IMR-90 (cell line): ENCODE data around the gene PHC3. TPM values are rescaled to one million over a fixed set of nuclear protein-coding genes. Genes with fewer than 3 reads are reported as not detected.

Experiments
- ATAC-seq: fragments of 200-7000 bp; cut with Tn5 transposase; 2 replicates; pipeline ENCODE4 v1.9.1; 2020; ENCODE audit warnings: low read depth, mild to moderate bottlenecking, moderate library complexity
- BruUV-seq: library from RNA; stranded (reverse); fragments of 400-500 nt; replicated peaks from 2 replicates; lab custom pipeline; 2021; lab: Mats Ljungman, UMichigan
- CTCF ChIA-PET: fragments of 300-600 bp; formaldehyde crosslinking; extraction: SDS; loops from one replicate; lab custom pipeline; 2021; ENCODE audit warnings: antibody characterized with exemption; lab: Yijun Ruan, JAX
- POLR2A ChIA-PET: fragments of 300-600 bp; sonication (Branson Sonifier 250); formaldehyde crosslinking; loops from one replicate; lab custom pipeline; 2022; ENCODE audit warnings: antibody characterized with exemption; ENCODE audit not compliant: unreplicated experiment; lab: Charles Lee
- DNase-seq: peaks from one replicate; pipeline ENCODE4 v3.0.0; 2013
- H2AFZ ChIP-seq: replicated peaks from 2 replicates; pipeline ENCODE3; 2013; ENCODE audit warnings: low read length, mild to moderate bottlenecking; ENCODE audit not compliant: poor library complexity
- H2AK5ac ChIP-seq: 2 replicates; pipeline ENCODE4 v1.6.1; 2013; ENCODE audit warnings: low read depth, low read length, inconsistent platforms
- H2AK9ac ChIP-seq: replicated peaks from 2 replicates; pipeline ENCODE3; 2013; ENCODE audit warnings: mild to moderate bottlenecking, low read depth, low read length, moderate library complexity; ENCODE audit not compliant: poor library complexity
- H2BK120ac ChIP-seq: 2 replicates; pipeline ENCODE4 v1.6.1; 2013; ENCODE audit warnings: low read depth, low read length, inconsistent platforms
- H2BK15ac ChIP-seq: 3 replicates; pipeline ENCODE4 v1.6.1; 2013; ENCODE audit warnings: low read depth, low read length, inconsistent platforms
- H2BK20ac ChIP-seq: 2 replicates; pipeline ENCODE4 v1.6.1; 2013; ENCODE audit warnings: low read depth, mild to moderate bottlenecking, inconsistent platforms, low read length, moderate library complexity
- H2BK5ac ChIP-seq: 2 replicates; pipeline ENCODE4 v1.6.1; 2013; ENCODE audit warnings: mild to moderate bottlenecking, low read depth, low read length, inconsistent platforms; ENCODE audit not compliant: poor library complexity, severe bottlenecking
- H3K14ac ChIP-seq: replicated peaks from 2 replicates; pipeline ENCODE4 v1.6.1; 2013; ENCODE audit warnings: low read depth, low read length, inconsistent platforms
- H3K18ac ChIP-seq: 2 replicates; pipeline ENCODE4 v1.6.1; 2013; ENCODE audit warnings: low read depth, low read length, control low read depth
- H3K23ac ChIP-seq: 2 replicates; pipeline ENCODE4 v1.6.1; 2013; ENCODE audit warnings: low read depth, low read length, inconsistent platforms
- H3K27ac ChIP-seq: 2 replicates; pipeline ENCODE4 v1.5.1; 2013; ENCODE audit warnings: mild to moderate bottlenecking, control low read depth, low read length; ENCODE audit not compliant: insufficient read depth
- H3K27me3 ChIP-seq: 2 replicates; pipeline ENCODE4 v1.6.1; 2013; ENCODE audit warnings: low read length; ENCODE audit not compliant: control insufficient read depth, insufficient read depth
- H3K36me3 ChIP-seq: 2 replicates; pipeline ENCODE4 v1.6.1; 2013; ENCODE audit warnings: low read length, mixed read lengths; ENCODE audit not compliant: control insufficient read depth, insufficient read depth
- H3K4ac ChIP-seq: 2 replicates; pipeline ENCODE4 v1.6.1; 2013; ENCODE audit warnings: low read depth, low read length, inconsistent platforms
- H3K4me1 ChIP-seq: 2 replicates; pipeline ENCODE4 v1.6.1; 2013; ENCODE audit warnings: low read length, mixed read lengths; ENCODE audit not compliant: control insufficient read depth, insufficient read depth
- H3K4me2 ChIP-seq: 2 replicates; pipeline ENCODE4 v1.6.1; 2013; ENCODE audit warnings: low read depth, mild to moderate bottlenecking, control low read depth, low read length, moderate library complexity
- H3K4me3 ChIP-seq: 2 replicates; pipeline ENCODE4 v1.5.1; 2013; ENCODE audit warnings: low read depth, mild to moderate bottlenecking, control low read depth, low read length, moderate library complexity; ENCODE audit not compliant: insufficient read depth
- H3K56ac ChIP-seq: 2 replicates; pipeline ENCODE4 v1.6.1; 2013; ENCODE audit warnings: low read length, inconsistent platforms; ENCODE audit not compliant: insufficient read depth; ENCODE audit errors: extremely low read depth
- H3K79me1 ChIP-seq, 2 experiments: 2 replicates each; pipeline ENCODE4 v1.6.1; 2013; ENCODE audit warnings: low read length in 2 of 2, inconsistent platforms in 1 of 2, low read depth in 1 of 2
- H3K9ac ChIP-seq: 2 replicates; pipeline ENCODE4 v1.6.1; 2013; ENCODE audit warnings: low read depth, low read length, control low read depth
- H3K9me1 ChIP-seq: 2 replicates; pipeline ENCODE4 v1.6.1; 2013; ENCODE audit warnings: low read length, inconsistent platforms; ENCODE audit not compliant: insufficient read depth
- H3K9me3 ChIP-seq: 2 replicates; pipeline ENCODE4 v1.6.1; 2013; ENCODE audit warnings: low read length; ENCODE audit not compliant: control insufficient read depth, insufficient read depth
- H4K20me1 ChIP-seq: 2 replicates; pipeline ENCODE4 v1.6.1; 2013; ENCODE audit warnings: low read length, inconsistent platforms; ENCODE audit not compliant: insufficient read depth
- H4K5ac ChIP-seq: 2 replicates; pipeline ENCODE4 v1.6.1; 2013; ENCODE audit warnings: mild to moderate bottlenecking, low read depth, low read length, control low read depth
- H4K8ac ChIP-seq, 2 experiments: 2 replicates each; pipeline ENCODE4 v1.6.1; 2013; ENCODE audit warnings: low read depth in 2 of 2, low read length in 2 of 2, control low read depth in 1 of 2, inconsistent platforms in 1 of 2
- H4K91ac ChIP-seq: 2 replicates; pipeline ENCODE4 v1.6.1; 2013; ENCODE audit warnings: low read depth, low read length, inconsistent platforms; ENCODE audit not compliant: insufficient read depth
- BHLHE40 ChIP-seq: fragments of 150-350 bp; IDR thresholded peaks from 2 replicates; pipeline ENCODE4 v1.6.1; 2016; ENCODE audit warnings: mild to moderate bottlenecking, low read depth, low read length
- CEBPB ChIP-seq: IDR thresholded peaks from 2 replicates; pipeline ENCODE4 v1.6.1; 2012; ENCODE audit warnings: low read depth, low read length, improper control_type of control experiment
- CTCF ChIP-seq: conservative IDR thresholded peaks from 2 replicates; pipeline ENCODE4 v1.5.1; 2012; ENCODE audit warnings: mild to moderate bottlenecking, low read depth, low read length, improper control_type of control experiment
- FOS ChIP-seq: fragments of 150-350 bp; IDR thresholded peaks from 2 replicates; pipeline ENCODE4 v1.6.1; 2016; ENCODE audit warnings: low read depth, low read length
- MAFK ChIP-seq: IDR thresholded peaks from 2 replicates; pipeline ENCODE4 v1.6.1; 2012; ENCODE audit warnings: low read depth, low read length, improper control_type of control experiment
- MAZ ChIP-seq: IDR thresholded peaks from 2 replicates; pipeline ENCODE4 v1.6.1; 2012; ENCODE audit warnings: low read depth, mild to moderate bottlenecking, low read length, improper control_type of control experiment, moderate library complexity, borderline replicate concordance
- POLR2A ChIP-seq: IDR thresholded peaks from 2 replicates; pipeline ENCODE4 v1.6.1; 2012; ENCODE audit warnings: mild to moderate bottlenecking, low read depth, low read length
- RCOR1 ChIP-seq: IDR thresholded peaks from 2 replicates; pipeline ENCODE4 v1.6.1; 2012; ENCODE audit warnings: mild to moderate bottlenecking, low read length, improper control_type of control experiment; ENCODE audit not compliant: insufficient replicate concordance
- SMC3 ChIP-seq: fragments of 150-350 bp; IDR thresholded peaks from 2 replicates; pipeline ENCODE4 v1.6.1; 2016; ENCODE audit warnings: low read depth, mild to moderate bottlenecking, antibody characterized with exemption, low read length, moderate library complexity
- WGBS, 2 experiments: methylation state at CpG; one replicate each; pipeline versions ENCODE4 v1.1.5 to v1.1.7; 2013; ENCODE audit warnings: missing lambda C conversion rate in 2 of 2; ENCODE audit not compliant: insufficient read length in 1 of 2; ENCODE audit errors: extremely low coverage in 2 of 2; 5-methylcytosine and 5-hydroxymethylcytosine counted together
- dilution Hi-C: fragments of 300-500 bp; cut with HindIII; formaldehyde crosslinking; loops from one replicate; pipeline ENCODE4 v1.14.3; 2018; ENCODE audit warnings: low sequenced_read_pairs; ENCODE audit not compliant: unreplicated experiment
- in situ Hi-C: fragments of 300-500 bp; cut with MboI; formaldehyde crosslinking; loops from 3 replicates; pipeline ENCODE4 v1.14.3; 2019; ENCODE audit warnings: low sequenced_read_pairs, inconsistent platforms, mixed read lengths
- intact Hi-C: fragments of 100-400 bp; cut with micrococcal nuclease; formaldehyde crosslinking; loops from 2 replicates; pipeline ENCODE4 v1.10.0; 2022
- polyA plus RNA-seq, 3 experiments: library from polyadenylated mRNA; depleted of rRNA; stranded (reverse); fragments of >200 nt; gene quantifications; 2 replicates each; pipeline ENCODE4 v1.2.3, GENCODE V29; 2012; ENCODE audit warnings: low replicate concordance in 1 of 3
- total RNA-seq: library from RNA; depleted of rRNA; stranded (reverse); fragments of >200 nt; gene quantifications from 2 replicates; pipeline ENCODE4 v1.2.3, GENCODE V29; 2012
- TF ChIP-seq, protein P1 (sequence below): fragments of 150-350 bp; IDR thresholded peaks from 2 replicates; pipeline ENCODE4 v1.6.1; 2017; ENCODE audit warnings: mild to moderate bottlenecking, antibody characterized with exemption, low read length, low read depth

The PHC3 gene
- total and polyA plus RNA-seq, 2 of the 4 experiments (the other 2 are of a cell fraction) = 18.3 to 26.3 TPM

DNA sequence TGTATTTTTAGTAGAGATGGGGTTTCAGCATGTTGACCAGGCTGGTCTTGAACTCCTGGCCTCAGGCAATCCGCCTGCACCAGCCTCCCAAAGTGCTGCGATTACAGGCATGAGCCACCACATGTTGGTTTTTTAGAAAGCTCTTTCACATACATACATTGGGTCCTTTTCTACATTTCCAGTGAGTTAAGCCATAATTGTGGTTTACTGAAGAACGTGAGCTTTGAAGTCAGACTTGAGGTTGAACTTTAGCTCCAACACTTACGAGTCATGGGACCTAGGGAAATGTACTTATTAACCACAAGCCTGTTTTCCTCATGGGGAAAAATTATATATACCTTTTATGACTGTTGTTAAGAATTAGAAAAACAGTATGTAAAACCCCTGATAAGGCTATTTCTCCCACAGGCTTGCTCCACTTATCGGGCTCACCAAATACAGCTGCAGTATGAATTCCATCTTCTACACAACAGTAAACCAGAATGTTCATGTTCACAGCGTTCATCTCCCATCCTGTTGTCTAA is 104.8 kb downstream of the PHC3 start:
- peak; percentile 90 for DNase-seq
- H2AK9ac ChIP-seq = no peak overlapping the region
- CTCF ChIA-PET = interaction anchor here (0.7 to 0.9 kb wide), 2 partner anchors 21 to 59 kb away, joined by 3 to 4 read pairs; no protein-coding TSS in a partner anchor
- H3K36me3 ChIP-seq = peaks cover 2% of the 10 kb centered on the region; the same call in 1 of the 2 replicates
- peak; percentile 28; the same call in 1 of the 2 replicates for ATAC-seq
- no peak overlapping the region for H2AFZ ChIP-seq
- H2BK15ac ChIP-seq = no peak overlapping the region
- H3K27ac ChIP-seq = no peak overlapping the region
- no peak overlapping the region for H2AK5ac ChIP-seq
- H3K4me3 ChIP-seq = no peak overlapping the region
- no peaks in the 10 kb centered on the region for H4K20me1 ChIP-seq
- H3K9ac ChIP-seq = no peak overlapping the region
- no peak overlapping the region for H3K14ac ChIP-seq
- H3K4ac ChIP-seq = no peak overlapping the region
- WGBS, 2 experiments = 90% methylated on average over 2 of the region's 6 CpGs; no CpG with 5 or more reads in 1 of the 2 experiments
- H3K27me3 ChIP-seq = no peaks in the 10 kb centered on the region
- no peak overlapping the region for H3K18ac ChIP-seq
- TF ChIP-seq MAZ = no peak
- TF ChIP-seq CEBPB = peak; percentile 22; the same call in 1 of the 2 replicates
- peak; percentile 86 for TF ChIP-seq BHLHE40
- TF ChIP-seq SMC3 = no peak
- 0 out of 2 replicates have a peak, but pooled peaks have one; percentile 17 for TF ChIP-seq FOS
- TF ChIP-seq RCOR1 = no peak
- no peak for TF ChIP-seq POLR2A
- TF ChIP-seq, protein P1, sequence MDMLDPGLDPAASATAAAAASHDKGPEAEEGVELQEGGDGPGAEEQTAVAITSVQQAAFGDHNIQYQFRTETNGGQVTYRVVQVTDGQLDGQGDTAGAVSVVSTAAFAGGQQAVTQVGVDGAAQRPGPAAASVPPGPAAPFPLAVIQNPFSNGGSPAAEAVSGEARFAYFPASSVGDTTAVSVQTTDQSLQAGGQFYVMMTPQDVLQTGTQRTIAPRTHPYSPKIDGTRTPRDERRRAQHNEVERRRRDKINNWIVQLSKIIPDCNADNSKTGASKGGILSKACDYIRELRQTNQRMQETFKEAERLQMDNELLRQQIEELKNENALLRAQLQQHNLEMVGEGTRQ = no peak
- no peak for TF ChIP-seq CTCF
- TF ChIP-seq MAFK = no peak
- no peak overlapping the region for H3K4me2 ChIP-seq
- no peaks in the 10 kb centered on the region for H3K9me1 ChIP-seq
- intact Hi-C loops = no loop called here
- no peak overlapping the region for H3K23ac ChIP-seq
- no peak overlapping the region for H4K8ac ChIP-seq
- POLR2A ChIA-PET = no interaction called here
- H4K91ac ChIP-seq = no peak overlapping the region
- no peaks in the 10 kb centered on the region for H3K79me1 ChIP-seq
- in situ Hi-C loops = no loop called here
- BruUV-seq = no TSS peak
- H3K9me3 ChIP-seq = no peaks in the 10 kb centered on the region
- no peak overlapping the region for H2BK20ac ChIP-seq
- no peak overlapping the region for H2BK120ac ChIP-seq
- H2BK5ac ChIP-seq = no peak overlapping the region
- H4K5ac ChIP-seq = no peak overlapping the region
- no peak overlapping the region for H3K56ac ChIP-seq
- H3K4me1 ChIP-seq = peaks cover 1% of the 10 kb centered on the region; the same call in 1 of the 2 replicates
- dilution Hi-C loops = no loop called here
